OCI-LY7 (cell line): ENCODE results near the gene RPSA. TPM values are rescaled to one million over a fixed set of nuclear protein-coding genes. Genes with fewer than 3 reads are reported as not detected.
A peak's percentile ranks its signal among the peaks of the same experiment; 100 is the strongest.

Experiments
- BruUV-seq: library from RNA; stranded (reverse); fragments of 400-500 nt; replicated peaks from 2 replicates; lab custom pipeline; 2021; lab: Mats Ljungman, UMichigan
- CTCF ChIA-PET: fragments of 300-600 bp; sonication (Branson Sonifier 250); formaldehyde crosslinking; loops from one replicate; lab custom pipeline; 2022; ENCODE audit warnings: antibody characterized with exemption; ENCODE audit not compliant: unreplicated experiment; lab: Charles Lee
- POLR2A ChIA-PET: fragments of 300-600 bp; sonication (Branson Sonifier 250); formaldehyde crosslinking; loops from one replicate; lab custom pipeline; 2022; ENCODE audit warnings: antibody characterized with exemption; lab: Charles Lee
- DNase-seq: peaks from one replicate; pipeline ENCODE4 v3.0.0-alpha.2; 2015; ENCODE audit warnings: low spot score
- H2AFZ ChIP-seq: fragments of 200-600 bp; sonication (generic), shearing (Covaris generic); 2 replicates; pipeline ENCODE4 v1.6.1; 2014; ENCODE audit warnings: mild to moderate bottlenecking, antibody characterized with exemption, low read length, moderate library complexity
- H3K27ac ChIP-seq: fragments of 200-600 bp; sonication (generic); 2 replicates; pipeline ENCODE4 v1.5.1; 2014; ENCODE audit warnings: mixed run types, low read depth, mild to moderate bottlenecking, moderate library complexity, low read length, inconsistent platforms; ENCODE audit not compliant: poor library complexity, severe bottlenecking
- H3K36me3 ChIP-seq: fragments of 200-600 bp; sonication (generic); 2 replicates; pipeline ENCODE4 v1.6.1; 2014; ENCODE audit warnings: mild to moderate bottlenecking, antibody characterized with exemption, low read length, moderate library complexity, mixed read lengths; ENCODE audit not compliant: insufficient read depth
- H3K4me1 ChIP-seq: fragments of 200-600 bp; sonication (generic); 2 replicates; pipeline ENCODE4 v1.5.1; 2014; ENCODE audit warnings: mild to moderate bottlenecking, low read length; ENCODE audit not compliant: insufficient read depth, poor library complexity, severe bottlenecking
- H3K4me2 ChIP-seq: fragments of 200-600 bp; sonication (generic); 2 replicates; pipeline ENCODE4 v1.6.1; 2014; ENCODE audit warnings: mild to moderate bottlenecking, low read length
- H3K4me3 ChIP-seq: fragments of 200-600 bp; sonication (generic); 2 replicates; pipeline ENCODE4 v1.5.1; 2014; ENCODE audit warnings: mild to moderate bottlenecking, low read depth, low read length; ENCODE audit not compliant: poor library complexity, severe bottlenecking
- H3K79me2 ChIP-seq: fragments of 200-600 bp; sonication (generic); 2 replicates; pipeline ENCODE4 v1.6.1; 2016; ENCODE audit warnings: low read depth, mild to moderate bottlenecking, low read length, moderate library complexity, mixed read lengths; ENCODE audit not compliant: insufficient read depth
- H3K9me2 ChIP-seq: fragments of 200-600 bp; sonication (generic); 2 replicates; pipeline ENCODE4 v1.6.1; 2016; ENCODE audit warnings: mild to moderate bottlenecking, low read length, mixed read lengths; ENCODE audit not compliant: insufficient read depth
- H3K9me3 ChIP-seq: fragments of 200-600 bp; sonication (generic); 2 replicates; pipeline ENCODE4 v1.6.1; 2014; ENCODE audit warnings: mild to moderate bottlenecking, mixed run types, low read length, mixed read lengths
- H4K20me1 ChIP-seq: fragments of 200-600 bp; sonication (generic); 2 replicates; pipeline ENCODE4 v1.6.1; 2014; ENCODE audit warnings: mild to moderate bottlenecking, antibody characterized with exemption, low read length, moderate library complexity, mixed read lengths; ENCODE audit not compliant: insufficient read depth
- CTCF ChIP-seq: fragments of 200-600 bp; sonication (generic); conservative IDR thresholded peaks from 2 replicates; pipeline ENCODE4 v1.5.1; 2014; ENCODE audit warnings: mild to moderate bottlenecking, antibody characterized with exemption, low read length, moderate library complexity, mixed read lengths
- EZH2phosphoT487 ChIP-seq: fragments of 200-600 bp; sonication (generic); IDR thresholded peaks from 2 replicates; pipeline ENCODE4 v1.6.1; 2018; ENCODE audit warnings: low read depth, borderline replicate concordance, mild to moderate bottlenecking, mixed run types, antibody characterized with exemption, low read length, moderate library complexity, mixed read lengths
- intact Hi-C: fragments of 100-400 bp; cut with micrococcal nuclease; formaldehyde crosslinking; loops from one replicate; pipeline ENCODE4 v1.10.0; 2022; ENCODE audit not compliant: unreplicated experiment
- total RNA-seq, 2 experiments: library from RNA; depleted of rRNA in 1 of 2; stranded (reverse); fragments of >200 nt in 1 of 2; shearing (Covaris generic) in 1 of 2; gene quantifications; 2 replicates each; pipeline ENCODE4 v1.2.3, GENCODE V29; 2014 to 2022

Gene RPSA
- total RNA-seq, 2 experiments from 2014 or later: 1,952 to 2,813 TPM

- Histone ChIP-seq H3K27ac (peak overlapping the region; percentile 85), H3K36me3 (peaks cover 52% of the 10 kb centered on the region), H3K9me3 (no peaks in the 10 kb centered on the region), H3K79me2 (peaks cover 73% of the 10 kb centered on the region), H3K4me1 (peaks cover 62% of the 10 kb centered on the region), H3K4me2 (peak overlapping the region; percentile 87), H4K20me1 (peaks cover 22% of the 10 kb centered on the region), H2AFZ (no peak overlapping the region), H3K9me2 (no peaks in the 10 kb centered on the region), H3K4me3 (peak overlapping the region; percentile 59)
- ChIA-PET POLR2A (interaction anchor here (7.5 kb wide), 1 partner anchor 18 kb away, joined by 85 read pairs; the partner anchor contains the start of gene RPSA), CTCF (interaction anchor here (3.1 kb wide), 1 partner anchor 20 kb away, joined by 11 read pairs; the partner anchor contains the start of gene RPSA)
- no peak for DNase-seq
- no peak for TF ChIP-seq EZH2phosphoT487
- no peak for TF ChIP-seq CTCF
- no TSS peak for BruUV-seq
- intact Hi-C loops: loop anchor here (10.0 kb wide), 1 partner anchor 333 kb away; the partner anchor contains the start of genes SCN11A and WDR48
These were observed 19.0 kb upstream of the RPSA start for GRCh38 chr3:39387411-39387975.

GRCh38 chr3:39388153-39388552 lies 18.4 kb upstream of the RPSA start:
- no peaks in the 10 kb centered on the region for H3K9me2 ChIP-seq
- TF ChIP-seq CTCF (no peak), EZH2phosphoT487 (no peak)
- H3K4me3 ChIP-seq: peak overlapping the region; percentile 59
- H3K4me1 ChIP-seq: peaks cover 58% of the 10 kb centered on the region
- peak overlapping the region; percentile 85 for H3K27ac ChIP-seq
- peaks cover 59% of the 10 kb centered on the region for H3K36me3 ChIP-seq
- CTCF ChIA-PET: interaction anchor here (3.1 kb wide), 1 partner anchor 20 kb away, joined by 11 read pairs; the partner anchor contains the start of gene RPSA
- no peak for DNase-seq
- H4K20me1 ChIP-seq: peaks cover 22% of the 10 kb centered on the region
- H3K9me3 ChIP-seq: no peaks in the 10 kb centered on the region
- H3K4me2 ChIP-seq: peak overlapping the region; percentile 87
- intact Hi-C loops: loop anchor here (1.0 to 10.0 kb wide), 2 partner anchors 18 to 333 kb away; partner anchors contain the start of genes RPSA, SCN11A and WDR48
- H2AFZ ChIP-seq: no peak overlapping the region
- POLR2A ChIA-PET: interaction anchor here (1.3 to 7.5 kb wide), 4 partner anchors 10 to 96 kb away, joined by 3 to 85 read pairs (median 5); partner anchors contain the start of gene RPSA
- peaks cover 69% of the 10 kb centered on the region for H3K79me2 ChIP-seq
- BruUV-seq: no TSS peak
